ENCODE results near the gene PLXNA4.

The PLXNA4 gene

GRCh38 chr7:132336797-132337196 is 239.5 kb downstream of the PLXNA4 start:
- TF ChIP-seq CTCF (IDR thresholded peaks at IDR 0.05; ENCODE audit: low read depth, low read length, missing control alignments): no peak
- no peak overlapping the region for H3K4me3 ChIP-seq (ENCODE audit: low read depth, low read length)
- no peak for DNase-seq (ENCODE audit: low read depth)
- in situ Hi-C loops (cut with HindIII; ENCODE audit: low sequenced_read_pairs): no loop called here

GRCh38 chr7:132333301-132333700 is 243.0 kb downstream of the PLXNA4 start:
- H3K4me3 ChIP-seq (ENCODE audit: low read depth, low read length): no peak overlapping the region
- no peak for DNase-seq (ENCODE audit: low read depth)
- in situ Hi-C loops (cut with HindIII; ENCODE audit: low sequenced_read_pairs): no loop called here
- TF ChIP-seq CTCF (IDR thresholded peaks at IDR 0.05; ENCODE audit: low read depth, low read length, missing control alignments): no peak

DNA sequence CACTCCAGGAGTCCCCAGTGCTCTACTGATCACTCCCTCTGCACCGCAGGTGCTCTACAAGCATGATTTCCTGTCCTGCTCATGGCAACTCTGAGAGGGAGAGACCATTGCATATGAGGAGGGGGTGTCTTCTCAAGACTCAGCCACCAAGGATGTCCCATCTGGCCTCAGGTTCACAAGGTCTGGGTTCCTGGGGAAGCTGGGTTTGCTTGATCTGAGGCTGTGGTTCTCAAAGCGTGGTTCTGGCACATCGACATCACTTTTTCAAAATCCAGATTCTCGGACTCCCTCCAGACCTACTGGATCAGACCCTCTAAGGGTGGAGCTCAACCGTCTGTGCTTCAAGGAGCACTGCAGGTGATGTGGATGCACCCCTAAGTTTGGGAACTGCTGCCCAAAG is 247.5 kb downstream of the PLXNA4 start:
- in situ Hi-C loops (cut with HindIII; ENCODE audit: low sequenced_read_pairs): no loop called here
- no peak overlapping the region for H3K4me3 ChIP-seq (ENCODE audit: low read depth, low read length)
- DNase-seq (ENCODE audit: low read depth): no peak
- TF ChIP-seq CTCF (IDR thresholded peaks at IDR 0.05; ENCODE audit: low read depth, low read length, missing control alignments): no peak

DNA sequence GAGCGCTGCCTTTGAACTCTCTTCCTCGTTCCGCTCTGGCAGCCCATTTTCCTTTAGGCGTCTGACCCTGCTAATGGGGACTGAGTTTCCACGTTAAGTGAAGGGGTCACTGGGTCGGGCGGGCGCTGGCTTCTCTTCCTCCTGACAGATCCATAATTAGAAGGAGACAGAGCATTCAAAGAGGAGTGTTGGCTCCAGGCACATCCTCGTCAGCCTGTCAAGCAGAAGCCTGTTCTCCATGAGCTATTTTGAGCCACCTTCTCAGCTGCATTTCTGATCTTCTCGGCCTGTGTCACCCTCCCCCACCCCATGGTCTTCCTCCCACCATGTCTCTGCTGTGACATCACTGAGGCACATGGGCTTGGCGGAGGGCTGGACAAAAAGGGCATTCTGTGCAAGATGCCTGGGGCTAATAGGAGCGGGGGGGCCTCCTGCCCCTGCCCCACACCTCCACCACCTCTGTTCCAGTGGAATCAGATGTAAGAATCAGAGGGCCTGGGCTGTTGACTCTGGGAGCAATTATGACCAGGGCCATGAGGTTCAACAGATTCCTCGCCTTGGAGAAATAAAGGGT is 248.1 kb downstream of the PLXNA4 start:
- DNase-seq (ENCODE audit: low read depth): no peak
- no peak overlapping the region for H3K4me3 ChIP-seq (ENCODE audit: low read depth, low read length)
- no peak for TF ChIP-seq CTCF (IDR thresholded peaks at IDR 0.05; ENCODE audit: low read depth, low read length, missing control alignments)
- in situ Hi-C loops (cut with HindIII; ENCODE audit: low sequenced_read_pairs): no loop called here

- no peak overlapping the region for H3K4me3 ChIP-seq (ENCODE audit: low read depth, low read length)
- DNase-seq (ENCODE audit: low read depth): no peak
- no peak for TF ChIP-seq CTCF (IDR thresholded peaks at IDR 0.05; ENCODE audit: low read depth, low read length, missing control alignments)
- in situ Hi-C loops (cut with HindIII; ENCODE audit: low sequenced_read_pairs): no loop called here
Observed at GRCh38 chr7:132326878-132327589, 249.2 kb downstream of the PLXNA4 start.

DNA sequence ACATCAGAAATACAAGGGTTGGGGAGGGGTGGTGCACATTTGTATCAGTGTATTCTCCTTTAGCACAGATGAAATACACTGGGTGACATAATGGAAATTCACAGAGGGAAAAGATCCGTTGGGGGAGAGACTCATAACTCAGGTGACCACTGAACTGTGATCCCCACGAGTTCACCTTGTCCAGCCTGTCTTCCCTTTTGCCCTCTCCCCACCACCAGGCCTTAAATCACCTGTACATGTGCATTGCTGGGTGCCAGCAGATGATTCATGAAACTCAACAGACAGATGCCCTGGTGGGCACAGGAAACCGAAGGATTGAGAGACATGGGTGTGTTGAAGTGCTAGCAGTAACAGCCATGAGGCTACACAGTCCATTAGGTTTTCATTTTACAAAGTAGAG is 253.3 kb downstream of the PLXNA4 start:
- no peak overlapping the region for H3K4me3 ChIP-seq (ENCODE audit: low read depth, low read length)
- no peak for DNase-seq (ENCODE audit: low read depth)
- no peak for TF ChIP-seq CTCF (IDR thresholded peaks at IDR 0.05; ENCODE audit: low read depth, low read length, missing control alignments)
- in situ Hi-C loops (cut with HindIII; ENCODE audit: low sequenced_read_pairs): no loop called here
